Neural crest cell (in vitro differentiated cells): ENCODE data around the gene MOB1B. TPM values are rescaled to one million over a fixed set of nuclear protein-coding genes. Genes with fewer than 3 reads are reported as not detected.

ENCODE experiments used
- DNase-seq: peaks from one replicate; pipeline ENCODE4 v3.0.0; 2021; ENCODE audit warnings: low read depth, mixed read lengths, low spot score
- H3K27ac Mint-ChIP-seq: one replicate; pipeline ENCODE4 v1.8.0; 2021; ENCODE audit warnings: mild to moderate bottlenecking, mixed read lengths; ENCODE audit not compliant: unreplicated experiment
- H3K27me3 Mint-ChIP-seq: 2 replicates; pipeline ENCODE4 v1.8.0; 2021; ENCODE audit warnings: low read depth, mild to moderate bottlenecking, mixed read lengths
- H3K36me3 Mint-ChIP-seq: 2 replicates; pipeline ENCODE4 v1.8.0; 2021; ENCODE audit warnings: low read depth, mild to moderate bottlenecking, mixed read lengths
- H3K4me1 Mint-ChIP-seq: 2 replicates; pipeline ENCODE4 v1.8.0; 2021; ENCODE audit warnings: mixed read lengths
- H3K4me3 Mint-ChIP-seq: one replicate; pipeline ENCODE4 v1.8.0; 2021; ENCODE audit warnings: mild to moderate bottlenecking, mixed read lengths
- H3K9me3 Mint-ChIP-seq: 2 replicates; pipeline ENCODE4 v1.8.0; 2021; ENCODE audit warnings: mixed read lengths
- total RNA-seq: library from RNA; stranded (reverse); gene quantifications from 2 replicates; pipeline ENCODE4 v1.2.1, GENCODE V29; 2021
- TF ChIP-seq, protein P1 (sequence below): fragments of 200-600 bp; sonication (generic); conservative IDR thresholded peaks from 2 replicates; pipeline ENCODE4 v1.5.0; 2021; ENCODE audit warnings: antibody characterized with exemption, mild to moderate bottlenecking

MOB1B gene
- total RNA-seq, 1 donor from 2014 or later: 37.2 TPM

DNA sequence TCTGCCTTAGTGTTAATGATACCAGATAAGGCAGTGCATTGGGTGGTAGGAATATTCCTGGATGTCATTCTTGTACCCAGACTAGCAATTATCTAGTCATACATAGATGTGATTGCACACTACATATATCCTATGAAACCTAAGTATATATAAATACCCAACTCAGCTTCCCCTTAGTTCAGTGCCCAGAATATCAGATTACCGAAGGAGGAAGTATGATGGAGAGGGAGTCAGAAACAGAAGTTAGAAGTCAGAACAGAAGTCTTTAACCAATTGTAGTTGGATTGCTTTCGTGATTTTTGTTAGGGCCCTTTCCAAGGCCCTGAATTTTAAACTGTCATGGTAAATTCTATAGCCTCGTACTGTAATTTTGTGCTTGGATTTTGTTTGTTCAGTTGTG is 42.9 kb downstream of the MOB1B start:
- TF ChIP-seq, protein P1, sequence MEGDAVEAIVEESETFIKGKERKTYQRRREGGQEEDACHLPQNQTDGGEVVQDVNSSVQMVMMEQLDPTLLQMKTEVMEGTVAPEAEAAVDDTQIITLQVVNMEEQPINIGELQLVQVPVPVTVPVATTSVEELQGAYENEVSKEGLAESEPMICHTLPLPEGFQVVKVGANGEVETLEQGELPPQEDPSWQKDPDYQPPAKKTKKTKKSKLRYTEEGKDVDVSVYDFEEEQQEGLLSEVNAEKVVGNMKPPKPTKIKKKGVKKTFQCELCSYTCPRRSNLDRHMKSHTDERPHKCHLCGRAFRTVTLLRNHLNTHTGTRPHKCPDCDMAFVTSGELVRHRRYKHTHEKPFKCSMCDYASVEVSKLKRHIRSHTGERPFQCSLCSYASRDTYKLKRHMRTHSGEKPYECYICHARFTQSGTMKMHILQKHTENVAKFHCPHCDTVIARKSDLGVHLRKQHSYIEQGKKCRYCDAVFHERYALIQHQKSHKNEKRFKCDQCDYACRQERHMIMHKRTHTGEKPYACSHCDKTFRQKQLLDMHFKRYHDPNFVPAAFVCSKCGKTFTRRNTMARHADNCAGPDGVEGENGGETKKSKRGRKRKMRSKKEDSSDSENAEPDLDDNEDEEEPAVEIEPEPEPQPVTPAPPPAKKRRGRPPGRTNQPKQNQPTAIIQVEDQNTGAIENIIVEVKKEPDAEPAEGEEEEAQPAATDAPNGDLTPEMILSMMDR: no peak
- peaks cover 9% of the 10 kb centered on the region for H3K4me1 Mint-ChIP-seq
- peaks cover 7% of the 10 kb centered on the region for H3K9me3 Mint-ChIP-seq
- no peak overlapping the region for H3K4me3 Mint-ChIP-seq
- H3K27ac Mint-ChIP-seq: no peak overlapping the region
- peaks cover 24% of the 10 kb centered on the region for H3K36me3 Mint-ChIP-seq
- no peak for DNase-seq
- H3K27me3 Mint-ChIP-seq: no peaks in the 10 kb centered on the region

DNA sequence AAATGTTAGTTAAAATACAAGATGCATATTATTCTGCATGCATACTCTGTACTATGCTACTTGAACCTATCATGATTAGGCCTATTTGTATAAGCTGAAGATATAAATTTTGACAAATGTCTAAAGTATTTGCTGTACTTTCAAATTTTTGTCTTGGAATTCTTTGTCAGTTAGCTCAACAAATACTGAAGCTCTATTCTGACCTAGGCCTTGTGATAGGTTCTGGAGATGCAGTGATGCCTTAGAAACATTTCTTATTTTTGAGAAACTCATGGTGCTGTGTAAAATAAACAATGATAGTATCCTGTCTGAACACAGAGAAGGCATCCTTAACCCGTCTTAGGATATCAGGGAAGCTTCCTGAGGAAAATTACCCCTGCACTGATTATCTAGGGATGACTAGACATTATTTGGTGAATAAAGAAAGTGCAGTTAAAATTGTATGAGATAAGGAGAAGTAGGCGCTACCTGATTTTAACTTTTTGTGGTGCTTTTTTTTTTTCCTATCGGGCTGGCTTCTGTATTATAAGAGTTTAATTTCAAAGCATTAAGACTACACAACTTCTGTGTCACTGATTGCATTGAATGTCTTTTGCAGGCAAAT is 43.4 kb downstream of the MOB1B start:
- Mint-ChIP-seq H3K4me3 (no peak overlapping the region), H3K9me3 (peaks cover 6% of the 10 kb centered on the region), H3K27ac (no peak overlapping the region), H3K27me3 (no peaks in the 10 kb centered on the region), H3K36me3 (peaks cover 21% of the 10 kb centered on the region), H3K4me1 (peaks cover 8% of the 10 kb centered on the region)
- no peak for DNase-seq
- TF ChIP-seq, protein P1: no peak

DNA sequence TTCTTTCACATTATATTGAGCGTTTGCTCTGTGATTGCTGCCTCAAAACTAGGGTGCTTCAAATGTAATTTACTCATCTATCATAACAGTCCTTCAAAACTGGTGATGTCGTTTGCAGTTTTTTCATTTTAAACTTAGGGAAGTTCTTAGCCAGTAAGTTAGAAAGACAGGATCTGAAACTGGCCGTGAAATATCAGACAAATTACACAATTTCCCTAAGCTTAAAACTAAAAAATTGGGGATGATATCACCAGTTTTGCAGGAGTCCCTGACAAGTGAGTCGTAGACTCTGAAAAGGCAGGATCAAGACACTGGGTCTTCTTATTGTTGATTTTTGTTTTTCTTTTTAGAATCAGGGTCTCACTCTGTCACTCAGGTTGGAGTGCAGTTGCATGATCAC is 44.8 kb downstream of the MOB1B start:
- TF ChIP-seq, protein P1: no peak
- H3K9me3 Mint-ChIP-seq: peaks cover 3% of the 10 kb centered on the region
- DNase-seq: no peak
- no peak overlapping the region for H3K4me3 Mint-ChIP-seq
- no peak overlapping the region for H3K27ac Mint-ChIP-seq
- H3K36me3 Mint-ChIP-seq: peaks cover 14% of the 10 kb centered on the region
- H3K4me1 Mint-ChIP-seq: peaks cover 8% of the 10 kb centered on the region
- no peaks in the 10 kb centered on the region for H3K27me3 Mint-ChIP-seq

DNA sequence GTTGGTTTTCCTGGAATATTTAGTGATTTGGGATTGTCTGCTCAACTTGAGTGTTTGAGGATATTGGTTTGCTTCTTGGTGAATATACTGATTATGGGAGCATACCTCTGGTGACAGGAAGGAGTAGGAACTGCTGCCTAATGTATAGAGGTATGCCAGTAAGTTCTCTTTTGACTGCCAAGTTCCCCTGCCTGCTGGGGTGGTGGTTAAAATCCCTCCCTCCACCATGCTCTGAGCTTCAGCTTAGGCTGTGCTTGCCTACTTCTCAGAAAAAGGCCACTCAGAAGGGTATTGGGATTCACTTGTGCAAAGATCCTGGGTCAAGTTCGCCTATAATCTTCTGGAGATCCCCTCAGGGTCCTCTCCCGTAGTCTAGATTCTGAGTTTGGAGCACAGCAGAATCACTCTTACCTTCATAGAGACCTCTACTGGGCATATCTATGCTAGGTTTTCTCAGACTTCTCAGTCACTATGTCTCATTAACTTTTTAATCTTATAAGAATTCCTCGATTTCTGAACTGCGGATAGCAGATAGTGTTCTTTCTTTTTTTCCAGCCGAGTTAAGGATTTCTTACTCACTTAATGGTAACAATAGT is 46.6 kb downstream of the MOB1B start:
- Mint-ChIP-seq H3K27me3 (no peaks in the 10 kb centered on the region), H3K9me3 (peaks cover 3% of the 10 kb centered on the region), H3K36me3 (peaks cover 14% of the 10 kb centered on the region), H3K27ac (no peak overlapping the region), H3K4me1 (peaks cover 8% of the 10 kb centered on the region), H3K4me3 (no peak overlapping the region)
- no peak for DNase-seq
- TF ChIP-seq, protein P1: no peak

DNA sequence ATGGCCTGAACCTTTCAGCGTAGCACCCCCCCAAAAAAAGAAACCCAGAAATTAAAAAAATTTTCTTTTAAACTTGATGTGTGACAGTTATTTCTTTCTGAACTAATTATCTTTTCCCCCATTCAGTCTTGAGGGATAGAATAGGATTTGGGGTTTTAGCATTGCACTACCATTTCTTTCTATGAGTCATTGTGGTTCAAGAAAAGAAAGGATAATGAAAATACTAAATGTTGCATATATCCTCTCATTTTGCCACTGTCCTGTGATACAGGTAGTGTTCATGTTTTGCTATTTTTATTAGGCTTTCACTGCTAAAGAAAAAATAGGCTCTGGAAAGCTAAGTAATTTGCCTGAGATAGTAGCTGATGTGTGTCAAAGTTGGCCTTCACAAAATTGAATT is 51.9 kb downstream of the MOB1B start:
- Mint-ChIP-seq H3K36me3 (peaks cover 4% of the 10 kb centered on the region), H3K4me1 (peaks cover 5% of the 10 kb centered on the region), H3K27ac (no peak overlapping the region), H3K9me3 (no peaks in the 10 kb centered on the region), H3K27me3 (no peaks in the 10 kb centered on the region), H3K4me3 (no peak overlapping the region)
- TF ChIP-seq, protein P1: no peak
- no peak for DNase-seq
